HG02759 (cell line): ENCODE data around the gene MYBPHL.

Experiments
- ATAC-seq: cut with Tn5 transposase; IDR thresholded peaks from one replicate; pipeline ENCODE4 v1.9.1; 2021; ENCODE audit warnings: mild to moderate bottlenecking, moderate library complexity; ENCODE audit not compliant: unreplicated experiment

Gene MYBPHL, protein sequence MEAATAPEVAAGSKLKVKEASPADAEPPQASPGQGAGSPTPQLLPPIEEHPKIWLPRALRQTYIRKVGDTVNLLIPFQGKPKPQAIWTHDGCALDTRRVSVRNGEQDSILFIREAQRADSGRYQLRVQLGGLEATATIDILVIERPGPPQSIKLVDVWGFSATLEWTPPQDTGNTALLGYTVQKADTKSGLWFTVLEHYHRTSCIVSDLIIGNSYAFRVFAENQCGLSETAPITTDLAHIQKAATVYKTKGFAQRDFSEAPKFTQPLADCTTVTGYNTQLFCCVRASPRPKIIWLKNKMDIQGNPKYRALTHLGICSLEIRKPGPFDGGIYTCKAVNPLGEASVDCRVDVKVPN

DNA sequence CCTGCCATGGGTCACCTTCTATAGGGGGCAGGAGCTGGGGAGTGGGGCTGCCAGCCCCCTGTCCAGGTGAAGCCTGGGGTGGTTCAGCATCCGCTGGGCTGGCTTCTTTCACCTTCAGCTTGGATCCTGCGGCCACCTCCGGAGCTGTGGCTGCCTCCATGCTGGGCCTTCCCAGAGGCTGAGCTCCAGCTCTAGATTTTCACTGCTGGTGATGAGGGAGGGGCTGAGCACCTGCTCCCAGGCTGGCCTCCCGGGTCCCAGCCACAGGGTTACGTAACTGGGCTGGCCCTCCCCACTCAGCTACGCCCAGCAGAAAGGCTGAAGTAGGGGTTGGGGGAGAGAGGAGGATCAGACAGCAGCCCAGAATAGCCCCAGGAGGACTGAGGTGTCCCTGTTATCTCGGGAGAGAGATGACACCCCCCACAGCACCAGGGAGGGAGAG lies at the start of gene MYBPHL:
Gene MYBPHL (minus strand): TSS at position 180 of the 442 bp plus-strand sequence. CDS start 20 bp downstream, at position 160.
- no peak for ATAC-seq

DNA sequence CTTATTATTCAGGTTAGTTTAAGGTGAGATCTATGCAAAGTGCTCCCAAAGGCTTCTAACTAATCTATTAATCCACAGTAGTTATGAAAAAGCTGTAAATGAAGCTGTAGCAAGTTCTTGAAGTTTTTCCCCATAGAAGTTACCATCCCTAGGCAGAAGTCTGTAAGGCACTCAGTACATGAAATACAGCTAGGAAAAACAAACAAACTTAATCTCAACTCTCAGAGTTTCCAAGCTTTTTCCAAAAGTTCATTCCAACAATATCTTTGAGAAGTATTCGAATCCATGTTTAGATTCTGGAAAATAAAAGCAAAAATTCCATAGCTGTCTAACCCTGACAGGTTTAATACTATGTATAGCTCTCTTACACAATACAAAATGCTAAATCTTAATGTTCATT lies 49.7 kb upstream of the MYBPHL start:
- ATAC-seq: no peak

DNA sequence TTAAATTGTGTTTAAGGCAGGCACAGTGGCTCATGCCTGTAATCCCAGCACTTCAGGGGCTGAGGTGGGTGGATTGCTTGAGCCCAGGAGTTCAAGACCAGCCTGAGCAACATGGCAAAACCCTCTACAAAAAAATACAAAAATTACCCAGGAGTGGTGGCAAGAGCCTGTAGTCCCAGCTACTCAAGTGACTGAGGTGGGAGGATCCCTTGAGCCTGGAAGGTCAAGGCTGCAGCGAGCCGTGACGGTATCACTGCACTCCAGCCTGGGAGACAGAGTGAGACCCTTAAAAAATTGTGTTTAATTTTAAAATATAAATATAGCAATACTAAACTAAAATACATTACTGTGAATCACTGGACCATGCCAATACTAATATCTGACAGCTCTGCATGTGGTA lies 48.1 kb upstream of the MYBPHL start:
- no peak for ATAC-seq

GRCh38 chr1:109351457-109351856 lies 44.6 kb upstream of the MYBPHL start:
- no peak for ATAC-seq

DNA sequence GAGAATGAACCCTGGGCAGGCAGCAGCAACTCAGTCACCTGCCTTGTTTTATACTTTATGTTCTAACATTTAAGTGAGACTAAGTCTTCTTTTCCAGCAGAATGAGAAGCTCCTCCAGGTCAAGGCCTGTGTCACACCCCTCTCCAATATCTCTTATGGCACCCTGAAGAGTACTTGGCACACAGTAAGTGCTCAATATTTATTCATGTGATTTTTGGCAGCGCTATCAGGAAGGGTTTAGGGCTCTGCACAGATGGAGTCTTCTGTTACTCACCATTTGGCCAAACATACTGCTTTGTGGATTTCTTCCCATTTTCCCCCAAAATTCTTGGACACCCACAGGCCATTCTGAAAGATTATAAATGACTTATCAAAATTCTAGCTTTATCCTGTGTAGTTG lies 43.8 kb upstream of the MYBPHL start:
- ATAC-seq: no peak

DNA sequence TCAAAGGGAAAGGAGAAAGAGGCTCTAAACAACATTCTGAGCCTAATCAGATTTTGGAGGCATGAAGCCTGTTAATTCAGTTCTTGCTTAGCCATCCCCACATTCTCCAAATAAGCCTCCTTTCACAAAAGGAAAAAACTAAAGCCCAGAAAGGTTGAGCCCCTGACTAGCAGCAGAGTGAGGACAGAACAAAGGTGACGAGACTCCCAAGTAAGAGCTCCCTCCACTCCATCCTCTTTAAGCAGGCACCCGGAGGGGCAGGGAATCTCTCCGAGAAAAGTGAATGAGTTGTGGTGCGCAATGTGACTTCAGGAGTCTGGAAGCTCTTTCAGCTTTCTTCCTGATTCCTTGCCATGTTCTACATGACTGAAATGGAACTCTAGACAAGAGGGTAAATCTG lies 43.4 kb upstream of the MYBPHL start:
- ATAC-seq: no peak

DNA sequence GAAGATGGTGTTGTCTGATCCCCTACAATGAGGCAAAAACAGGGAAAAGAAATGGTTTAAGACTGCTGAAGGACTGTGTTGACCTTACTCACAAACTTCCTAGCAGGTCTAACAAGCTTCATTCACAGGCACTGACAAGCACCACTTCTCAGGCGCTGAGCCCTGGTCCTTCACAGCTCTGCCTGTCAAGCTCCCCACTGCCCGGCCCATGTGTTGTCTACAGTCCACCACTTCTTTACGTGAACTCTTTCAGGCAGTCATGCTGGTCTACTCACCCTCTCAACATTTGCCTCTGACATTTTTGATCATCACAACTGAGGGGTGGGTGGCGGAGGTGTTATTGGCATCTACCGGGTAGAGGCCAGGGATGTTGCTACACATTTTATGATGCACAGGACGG lies 40.7 kb upstream of the MYBPHL start:
- ATAC-seq: no peak

- no peak for ATAC-seq
These were observed 35.4 kb upstream of the MYBPHL start for GRCh38 chr1:109341944-109342930.

GRCh38 chr1:109338608-109339007 lies 31.8 kb upstream of the MYBPHL start:
- ATAC-seq: no peak

DNA sequence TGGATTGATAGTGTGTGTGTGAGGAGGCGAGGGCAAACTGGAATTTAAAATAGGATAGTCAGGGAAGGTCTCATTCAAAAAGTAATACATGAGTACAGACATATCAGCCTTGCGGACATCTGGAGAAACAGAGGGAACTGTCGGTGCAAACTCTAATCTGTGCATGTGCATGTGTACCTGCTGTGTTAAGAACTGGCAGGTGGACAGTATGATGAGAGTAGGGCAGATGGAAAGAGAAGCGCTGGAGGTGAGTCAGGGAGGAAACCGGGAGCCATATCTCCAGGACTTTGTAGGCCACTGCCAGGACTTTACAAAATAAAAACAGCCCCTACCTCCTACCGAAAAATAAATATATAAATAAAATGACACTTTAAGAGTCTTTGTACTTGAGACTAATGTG lies 31.3 kb upstream of the MYBPHL start:
- ATAC-seq: no peak

DNA sequence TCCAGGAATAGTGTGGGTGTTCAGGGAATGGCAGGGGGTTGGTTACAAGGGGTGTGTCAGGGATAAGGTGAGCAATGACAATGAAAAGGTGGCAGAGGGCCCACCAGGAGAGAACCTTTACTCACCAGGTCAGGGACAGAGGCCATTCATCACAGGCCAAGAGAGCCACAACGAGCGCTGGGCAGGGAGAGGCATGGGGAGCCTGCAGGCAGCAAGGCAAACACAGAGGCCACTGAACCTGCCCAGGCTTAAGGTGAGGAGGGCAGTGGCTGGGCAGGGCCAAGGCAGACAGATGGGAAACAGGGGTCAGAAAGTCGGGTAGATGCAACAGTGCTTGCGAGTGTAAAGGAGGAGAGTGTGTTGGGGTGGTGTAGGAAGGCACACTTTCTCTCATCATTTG lies 28.3 kb upstream of the MYBPHL start:
- no peak for ATAC-seq

DNA sequence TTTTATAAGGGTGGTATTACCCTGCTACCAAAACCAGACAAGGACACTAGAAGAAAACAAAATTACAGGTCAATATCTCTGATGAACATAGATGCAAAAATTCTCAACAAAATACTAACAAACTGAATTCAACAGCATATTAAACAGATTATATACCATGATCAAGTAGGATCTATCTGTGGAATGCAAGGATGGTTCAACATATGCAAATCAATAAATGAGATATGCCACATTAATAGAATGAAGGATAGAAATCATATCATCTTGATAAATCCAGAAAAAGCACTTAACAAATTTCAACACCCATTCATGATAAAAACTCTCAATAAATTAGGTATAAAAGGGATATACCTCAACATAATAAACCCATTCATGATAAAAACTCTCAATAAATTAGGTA lies 24.3 kb upstream of the MYBPHL start:
- ATAC-seq: no peak

DNA sequence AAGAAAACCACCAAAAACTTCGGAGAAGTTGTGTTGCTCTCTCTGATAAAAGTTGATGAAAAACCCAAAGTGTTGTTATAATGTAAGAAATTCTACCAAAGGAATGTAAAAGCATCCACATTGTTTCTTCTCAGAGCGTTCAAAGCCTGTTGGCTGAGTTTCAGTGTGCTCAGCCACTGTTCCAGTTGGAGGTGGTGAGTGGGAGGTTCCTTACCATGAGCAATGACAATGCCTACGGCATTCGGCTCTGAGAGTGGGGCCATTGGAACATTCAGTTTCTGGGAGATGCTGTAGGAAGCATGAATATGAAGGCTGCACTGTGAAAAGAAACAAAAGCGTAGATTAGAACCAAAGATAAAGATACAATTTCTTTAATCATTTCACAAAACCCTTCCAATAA lies 20.5 kb upstream of the MYBPHL start:
- no peak for ATAC-seq

GRCh38 chr1:109322974-109323373 lies 16.2 kb upstream of the MYBPHL start:
- no peak for ATAC-seq

GRCh38 chr1:109319114-109319513 lies 12.3 kb upstream of the MYBPHL start:
- no peak for ATAC-seq

- ATAC-seq: no peak
These were observed 9.7 kb upstream of the MYBPHL start for GRCh38 chr1:109316506-109316905.

DNA sequence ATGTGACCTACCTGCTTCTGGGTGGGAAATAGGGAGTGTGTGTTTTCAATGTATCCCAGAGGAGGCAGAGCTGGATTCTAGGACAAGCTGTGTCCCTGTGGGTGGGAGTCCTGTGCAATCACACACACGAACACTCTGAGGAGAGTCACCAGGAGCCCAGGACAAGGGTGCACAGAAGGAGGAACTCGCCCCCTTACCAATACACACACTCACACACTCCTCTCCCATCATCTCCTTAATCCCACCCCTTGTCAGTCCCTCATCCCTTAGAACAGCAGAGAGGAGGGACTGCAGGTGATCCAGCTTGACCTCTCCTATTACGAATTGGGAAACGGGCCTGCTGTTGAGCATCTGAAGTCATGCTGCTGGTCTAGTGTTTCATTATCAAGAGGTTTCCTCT lies 8.5 kb upstream of the MYBPHL start:
- ATAC-seq: no peak

GRCh38 chr1:109314795-109315194 lies 8.0 kb upstream of the MYBPHL start:
- no peak for ATAC-seq

DNA sequence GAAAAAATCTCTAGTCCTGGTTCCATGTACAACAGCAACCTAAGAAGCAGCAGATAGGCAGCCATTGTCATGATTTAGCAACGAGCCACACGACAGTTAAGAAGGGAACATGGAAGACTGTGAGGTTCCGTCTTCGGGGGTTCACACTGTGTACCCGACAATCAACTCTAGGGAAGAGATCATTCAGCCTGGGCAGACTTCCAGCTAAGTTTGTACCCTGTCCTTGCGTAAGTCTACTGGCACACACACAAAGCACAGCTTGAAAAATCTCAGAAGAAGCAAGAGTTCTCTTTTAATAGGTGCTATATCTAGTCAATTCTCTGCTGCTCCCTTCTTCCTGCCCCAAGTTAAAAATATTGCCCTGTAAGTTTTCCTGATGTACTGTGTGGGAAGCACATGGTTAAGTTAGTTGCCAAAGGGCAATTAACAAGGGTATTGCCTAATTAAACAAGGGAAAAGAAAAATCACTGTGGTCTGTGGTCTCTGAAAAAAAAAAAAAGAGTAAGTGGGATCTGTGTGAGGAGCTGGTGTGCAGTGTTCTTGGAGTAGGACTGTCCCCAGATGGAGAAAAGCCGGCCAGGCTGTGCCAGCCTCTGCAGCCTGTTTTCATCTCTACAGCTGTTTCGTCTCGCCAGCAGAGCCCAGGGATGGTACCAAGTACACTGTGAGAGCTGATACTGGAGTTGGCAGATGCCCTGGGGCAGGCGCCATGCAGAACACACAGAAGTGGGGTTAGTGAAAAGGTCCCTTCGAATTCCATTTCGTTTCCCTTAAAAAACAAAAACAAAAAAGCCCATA lies 6.4 kb upstream of the MYBPHL start:
- ATAC-seq: no peak

DNA sequence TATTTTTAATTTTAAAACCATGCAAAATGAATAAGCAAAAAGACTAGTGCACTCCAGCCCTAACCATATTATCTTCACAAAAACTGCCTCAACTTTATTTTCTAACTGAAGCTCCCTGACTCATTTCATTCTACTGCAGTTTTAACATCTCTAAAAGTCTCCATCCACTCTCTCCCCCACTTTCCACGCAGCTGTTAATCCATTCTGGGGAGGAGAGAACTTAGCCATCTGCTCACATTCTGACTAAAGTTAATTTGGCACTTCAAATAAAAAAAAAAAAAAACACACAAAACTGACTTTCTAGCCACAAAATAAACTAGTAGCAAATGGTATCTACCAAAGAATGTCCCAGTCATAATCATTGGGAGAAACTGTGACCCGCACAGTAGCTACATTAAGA lies 5.4 kb upstream of the MYBPHL start:
- ATAC-seq: no peak

- ATAC-seq: no peak
These were observed 2.5 kb upstream of the MYBPHL start for GRCh38 chr1:109309347-109309746.
